Smooth muscle cell (in vitro differentiated cells): ENCODE results near the gene ASIC1. TPM values are rescaled to one million over a fixed set of nuclear protein-coding genes. Genes with fewer than 3 reads are reported as not detected.

Experiments
- DNase-seq: peaks from one replicate; lab custom pipeline; 2025; ENCODE audit not compliant: unreplicated experiment; lab: John Stamatoyannopoulos, UW
- H2AFZ ChIP-seq: fragments of 200-600 bp; sonication (generic); 2 replicates; pipeline ENCODE4 v1.6.0; 2016; ENCODE audit warnings: antibody characterized with exemption, low read depth, mild to moderate bottlenecking
- H3F3A ChIP-seq: fragments of 200-600 bp; sonication (generic); 2 replicates; pipeline ENCODE4 v1.6.0; 2017; ENCODE audit warnings: antibody characterized with exemption, low read depth
- H3K27ac ChIP-seq: fragments of 200-600 bp; sonication (generic); 2 replicates; pipeline ENCODE4 v1.5.1; 2016; ENCODE audit warnings: low read depth, mild to moderate bottlenecking
- H3K27me3 ChIP-seq: fragments of 200-600 bp; sonication (generic); 2 replicates; pipeline ENCODE4 v1.6.1; 2016; ENCODE audit warnings: low read depth, mild to moderate bottlenecking
- H3K36me3 ChIP-seq: fragments of 200-600 bp; sonication (generic); 2 replicates; pipeline ENCODE4 v1.5.1; 2016; ENCODE audit warnings: low read depth
- H3K4me1 ChIP-seq: fragments of 200-600 bp; sonication (generic); 2 replicates; pipeline ENCODE4 v1.5.1; 2016; ENCODE audit warnings: low read depth
- H3K4me2 ChIP-seq: fragments of 200-600 bp; sonication (generic); 2 replicates; pipeline ENCODE4 v1.6.0; 2016; ENCODE audit warnings: mild to moderate bottlenecking
- H3K4me3 ChIP-seq: fragments of 200-600 bp; sonication (generic); 2 replicates; pipeline ENCODE4 v1.5.1; 2016; ENCODE audit warnings: mild to moderate bottlenecking
- H3K79me2 ChIP-seq: fragments of 200-600 bp; sonication (generic); 2 replicates; pipeline ENCODE4 v1.6.0; 2016; ENCODE audit warnings: low read depth, mild to moderate bottlenecking
- H3K9ac ChIP-seq: fragments of 200-600 bp; sonication (generic); 2 replicates; pipeline ENCODE4 v1.6.0; 2016; ENCODE audit warnings: low read depth
- H3K9me3 ChIP-seq: fragments of 200-600 bp; sonication (generic); replicated peaks from 2 replicates; pipeline ENCODE4 v1.5.1; 2016; ENCODE audit warnings: low read depth
- H4K20me1 ChIP-seq: fragments of 200-600 bp; sonication (generic); 2 replicates; pipeline ENCODE4 v1.6.0; 2016; ENCODE audit warnings: low read depth
- WGBS: methylation state at CpG from one replicate; pipeline ENCODE4 v1.1.7; 2016; ENCODE audit warnings: low lambda C conversion rate; 5-methylcytosine and 5-hydroxymethylcytosine counted together
- polyA plus RNA-seq: library from polyadenylated mRNA; unstranded; fragments of >200 nt; fragmentation: Nextera tagmentation; extraction: Ambion mirVana; gene quantifications from 2 replicates; pipeline ENCODE4 v1.2.1, GENCODE V29; 2016
- total RNA-seq: library from RNA; depleted of rRNA; stranded (reverse); fragments of >200 nt; gene quantifications from 2 replicates; pipeline ENCODE4 v1.2.3, GENCODE V29; 2014
- TF ChIP-seq, protein P1 (sequence below): fragments of 200-600 bp; sonication (generic); IDR thresholded peaks from 2 replicates; pipeline ENCODE4 v1.5.1; 2017; ENCODE audit warnings: borderline replicate concordance, mild to moderate bottlenecking, antibody characterized with exemption; ENCODE audit not compliant: insufficient read depth, poor library complexity, severe bottlenecking

ASIC1 gene
- total and polyA plus RNA-seq, 2 experiments from 2014 or later, result 0.45 to 1.5 TPM

DNA sequence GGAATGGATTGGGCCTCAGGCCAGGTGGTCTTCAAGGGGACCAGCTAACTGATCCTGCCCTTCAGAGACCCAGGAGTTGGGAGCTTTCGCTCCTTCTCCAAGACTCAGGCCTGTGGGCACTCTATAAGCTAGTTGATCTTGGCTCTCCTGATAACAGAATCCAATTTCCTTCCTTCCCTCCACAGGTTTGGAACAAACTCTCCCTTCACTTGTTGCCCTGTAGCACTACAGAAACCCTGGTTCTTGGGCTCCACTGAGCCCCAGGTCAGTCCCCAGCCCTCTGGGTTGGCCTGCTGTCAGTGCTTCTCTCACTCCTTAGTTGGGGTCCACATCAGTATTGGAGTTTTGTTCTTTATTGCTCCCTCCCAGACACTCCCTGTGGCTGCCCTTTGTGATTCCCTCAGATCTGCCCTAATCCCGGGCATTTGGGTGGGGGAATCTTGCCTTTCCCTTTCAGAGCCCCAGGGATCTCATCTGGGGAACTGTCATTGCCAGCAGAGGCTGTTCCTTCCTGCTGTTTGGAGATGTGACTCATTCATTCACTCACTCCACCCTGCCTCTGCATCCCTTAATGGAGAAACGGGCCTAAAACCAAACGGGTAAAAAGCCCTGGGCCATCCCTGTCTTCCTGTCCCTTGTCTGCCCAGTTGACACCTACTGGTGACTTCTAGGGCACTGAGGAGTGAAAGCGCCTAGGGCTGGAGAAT is 42.1 kb downstream of the ASIC1 start:
- no peak overlapping the region for H3K9ac ChIP-seq
- 75% methylated on average over 5 of the region's 5 CpGs for WGBS

DNA sequence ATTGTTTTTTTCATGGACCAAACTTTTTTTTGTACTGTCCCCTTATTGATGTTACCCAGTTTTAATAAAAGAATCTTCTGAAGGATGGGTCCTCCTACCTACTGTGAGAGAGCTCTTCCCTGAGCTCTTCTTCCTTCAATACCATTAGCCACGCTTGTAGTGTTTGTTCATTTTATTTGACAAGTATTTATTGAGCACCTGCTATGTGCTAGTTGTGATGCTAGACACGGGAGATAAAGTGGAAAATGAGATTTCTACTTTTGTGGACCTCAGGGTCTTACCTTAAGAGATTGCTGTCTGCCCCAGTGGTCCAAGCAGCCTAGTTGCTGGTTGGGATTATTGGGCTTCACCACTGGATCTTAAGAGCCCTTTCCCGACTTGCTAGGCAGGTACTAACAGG is 43.2 kb downstream of the ASIC1 start:
- peaks cover 14% of the 10 kb centered on the region for H3F3A ChIP-seq
- 95% methylated on average over 3 of the region's 3 CpGs for WGBS
- TF ChIP-seq, protein P1, sequence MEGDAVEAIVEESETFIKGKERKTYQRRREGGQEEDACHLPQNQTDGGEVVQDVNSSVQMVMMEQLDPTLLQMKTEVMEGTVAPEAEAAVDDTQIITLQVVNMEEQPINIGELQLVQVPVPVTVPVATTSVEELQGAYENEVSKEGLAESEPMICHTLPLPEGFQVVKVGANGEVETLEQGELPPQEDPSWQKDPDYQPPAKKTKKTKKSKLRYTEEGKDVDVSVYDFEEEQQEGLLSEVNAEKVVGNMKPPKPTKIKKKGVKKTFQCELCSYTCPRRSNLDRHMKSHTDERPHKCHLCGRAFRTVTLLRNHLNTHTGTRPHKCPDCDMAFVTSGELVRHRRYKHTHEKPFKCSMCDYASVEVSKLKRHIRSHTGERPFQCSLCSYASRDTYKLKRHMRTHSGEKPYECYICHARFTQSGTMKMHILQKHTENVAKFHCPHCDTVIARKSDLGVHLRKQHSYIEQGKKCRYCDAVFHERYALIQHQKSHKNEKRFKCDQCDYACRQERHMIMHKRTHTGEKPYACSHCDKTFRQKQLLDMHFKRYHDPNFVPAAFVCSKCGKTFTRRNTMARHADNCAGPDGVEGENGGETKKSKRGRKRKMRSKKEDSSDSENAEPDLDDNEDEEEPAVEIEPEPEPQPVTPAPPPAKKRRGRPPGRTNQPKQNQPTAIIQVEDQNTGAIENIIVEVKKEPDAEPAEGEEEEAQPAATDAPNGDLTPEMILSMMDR, result no peak
- no peaks in the 10 kb centered on the region for H3K79me2 ChIP-seq
- H3K27ac ChIP-seq, result no peak overlapping the region
- H4K20me1 ChIP-seq, result no peaks in the 10 kb centered on the region
- no peak overlapping the region for H3K4me3 ChIP-seq
- H3K36me3 ChIP-seq, result peaks cover 3% of the 10 kb centered on the region
- H3K4me1 ChIP-seq, result no peaks in the 10 kb centered on the region
- H2AFZ ChIP-seq, result no peak overlapping the region
- no peaks in the 10 kb centered on the region for H3K27me3 ChIP-seq
- no peak overlapping the region for H3K9ac ChIP-seq
- H3K4me2 ChIP-seq, result no peak overlapping the region
- DNase-seq, result no peak
- H3K9me3 ChIP-seq, result no peaks in the 10 kb centered on the region

More for the DNA sequence above, 42.1 kb downstream of the ASIC1 start:
- TF ChIP-seq, protein P1, result no peak
- no peak overlapping the region for H3K27ac ChIP-seq
- H3K4me2 ChIP-seq, result no peak overlapping the region
- peaks cover 14% of the 10 kb centered on the region for H3F3A ChIP-seq
- H4K20me1 ChIP-seq, result no peaks in the 10 kb centered on the region
- peaks cover 3% of the 10 kb centered on the region for H3K36me3 ChIP-seq
- no peak overlapping the region for H2AFZ ChIP-seq
- DNase-seq, result no peak
- H3K4me3 ChIP-seq, result no peak overlapping the region
- no peaks in the 10 kb centered on the region for H3K9me3 ChIP-seq
- H3K27me3 ChIP-seq, result no peaks in the 10 kb centered on the region
- no peaks in the 10 kb centered on the region for H3K79me2 ChIP-seq
- H3K4me1 ChIP-seq, result no peaks in the 10 kb centered on the region

DNA sequence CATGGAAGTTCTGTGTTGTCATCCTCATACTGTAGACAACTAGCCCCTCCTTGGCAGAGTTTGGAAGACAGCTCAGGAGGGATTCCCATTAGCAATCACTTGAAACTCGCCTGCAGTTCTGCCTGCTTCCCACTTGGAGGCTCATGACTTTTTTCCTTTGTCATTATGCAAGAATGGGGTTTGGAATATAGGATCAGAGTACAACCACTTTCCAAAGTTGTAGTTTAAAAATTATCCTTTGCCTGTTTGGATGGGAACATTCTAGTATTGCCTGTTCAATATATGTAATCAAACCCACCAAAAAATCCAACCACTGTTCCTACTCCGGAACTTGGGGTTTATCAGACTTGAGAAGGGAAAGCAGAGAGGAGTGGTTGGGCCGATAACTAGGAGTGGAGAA is 44.3 kb downstream of the ASIC1 start:
- H3K9ac ChIP-seq, result no peak overlapping the region
- H3K9me3 ChIP-seq, result no peaks in the 10 kb centered on the region
- H3K4me2 ChIP-seq, result no peak overlapping the region
- no peak overlapping the region for H3K27ac ChIP-seq
- no peaks in the 10 kb centered on the region for H3K27me3 ChIP-seq
- H3K79me2 ChIP-seq, result no peaks in the 10 kb centered on the region
- H3K36me3 ChIP-seq, result peaks cover 3% of the 10 kb centered on the region
- H2AFZ ChIP-seq, result no peak overlapping the region
- TF ChIP-seq, protein P1, result peak; percentile 39
- no peak overlapping the region for H3K4me3 ChIP-seq
- H3K4me1 ChIP-seq, result no peaks in the 10 kb centered on the region
- H4K20me1 ChIP-seq, result no peaks in the 10 kb centered on the region
- DNase-seq, result no peak
- 75% methylated on average over 3 of the region's 3 CpGs for WGBS
- H3F3A ChIP-seq, result peaks cover 14% of the 10 kb centered on the region

- Histone ChIP-seq H3K9ac (no peak overlapping the region), H3K4me3 (no peak overlapping the region)
- WGBS, result 98% methylated on average over 2 of the region's 2 CpGs
These were observed 44.7 kb downstream of the ASIC1 start for GRCh38 chr12:50102131-50102531.

More at GRCh38 chr12:50102131-50102531, 44.7 kb downstream of the ASIC1 start:
- H3K27ac ChIP-seq, result no peak overlapping the region
- H3K4me1 ChIP-seq, result no peaks in the 10 kb centered on the region
- H3F3A ChIP-seq, result peaks cover 14% of the 10 kb centered on the region
- peaks cover 3% of the 10 kb centered on the region for H3K36me3 ChIP-seq
- no peaks in the 10 kb centered on the region for H3K9me3 ChIP-seq
- H2AFZ ChIP-seq, result no peak overlapping the region
- no peaks in the 10 kb centered on the region for H3K79me2 ChIP-seq
- no peak overlapping the region for H3K4me2 ChIP-seq
- H3K27me3 ChIP-seq, result no peaks in the 10 kb centered on the region
- no peaks in the 10 kb centered on the region for H4K20me1 ChIP-seq
- TF ChIP-seq, protein P1, result no peak
- no peak for DNase-seq
